HUES64 (cell line): ENCODE measurements around the gene PRKACG.

Experiments
- H3K27ac ChIP-seq: 2 replicates; pipeline ENCODE4 v1.7.0; 2013; ENCODE audit warnings: low read depth, low read length, inconsistent platforms
- H3K27me3 ChIP-seq: 2 replicates; pipeline ENCODE4 v1.6.1; 2013; ENCODE audit warnings: mild to moderate bottlenecking, low read length; ENCODE audit not compliant: insufficient read depth
- H3K36me3 ChIP-seq: 2 replicates; pipeline ENCODE4 v1.6.1; 2013; ENCODE audit warnings: mild to moderate bottlenecking, low read length; ENCODE audit not compliant: insufficient read depth
- H3K4me1 ChIP-seq: 2 replicates; pipeline ENCODE4 v1.6.1; 2013; ENCODE audit warnings: mild to moderate bottlenecking, low read length, moderate library complexity; ENCODE audit not compliant: insufficient read depth
- H3K4me3 ChIP-seq: 2 replicates; pipeline ENCODE4 v1.5.1; 2013; ENCODE audit warnings: mild to moderate bottlenecking, low read length, moderate library complexity
- H3K9ac ChIP-seq: 2 replicates; pipeline ENCODE4 v1.6.1; 2013; ENCODE audit warnings: mild to moderate bottlenecking, low read depth, low read length
- H3K9me3 ChIP-seq: 2 replicates; pipeline ENCODE4 v1.6.1; 2013; ENCODE audit warnings: low read depth, low read length; ENCODE audit not compliant: insufficient read depth
- WGBS: fragments of 150-250, 120-280 bp; methylation state at CpG from one replicate; pipeline ENCODE4 v1.1.7; 2013; ENCODE audit warnings: missing lambda C conversion rate; 5-methylcytosine and 5-hydroxymethylcytosine counted together

The PRKACG gene

GRCh38 chr9:68967800-68968199 lies 46.1 kb downstream of the PRKACG start:
- H3K9ac ChIP-seq = no peak overlapping the region
- H3K4me3 ChIP-seq = no peak overlapping the region
- WGBS = 86% methylated on average over 1 of the region's 1 CpG
- no peak overlapping the region for H3K27ac ChIP-seq
- H3K9me3 ChIP-seq = no peaks in the 10 kb centered on the region
- no peaks in the 10 kb centered on the region for H3K27me3 ChIP-seq
- H3K36me3 ChIP-seq = no peaks in the 10 kb centered on the region
- no peaks in the 10 kb centered on the region for H3K4me1 ChIP-seq

GRCh38 chr9:68966496-68966944 lies 47.4 kb downstream of the PRKACG start:
- no peaks in the 10 kb centered on the region for H3K4me1 ChIP-seq
- no peaks in the 10 kb centered on the region for H3K27me3 ChIP-seq
- H3K27ac ChIP-seq = no peak overlapping the region
- no peaks in the 10 kb centered on the region for H3K36me3 ChIP-seq
- no peak overlapping the region for H3K9ac ChIP-seq
- no peak overlapping the region for H3K4me3 ChIP-seq
- 88% methylated on average over 1 of the region's 1 CpG for WGBS
- no peaks in the 10 kb centered on the region for H3K9me3 ChIP-seq

- Histone ChIP-seq H3K9me3 (no peaks in the 10 kb centered on the region), H3K4me3 (no peak overlapping the region), H3K4me1 (no peaks in the 10 kb centered on the region), H3K27me3 (no peaks in the 10 kb centered on the region), H3K36me3 (no peaks in the 10 kb centered on the region), H3K9ac (no peak overlapping the region), H3K27ac (no peak overlapping the region)
- WGBS = 97% methylated on average over 3 of the region's 3 CpGs
Observed at GRCh38 chr9:68964765-68965164, 49.1 kb downstream of the PRKACG start.

GRCh38 chr9:68964102-68964541 lies 49.8 kb downstream of the PRKACG start:
- H3K4me1 ChIP-seq = no peaks in the 10 kb centered on the region
- no peaks in the 10 kb centered on the region for H3K36me3 ChIP-seq
- H3K27ac ChIP-seq = no peak overlapping the region
- H3K27me3 ChIP-seq = no peaks in the 10 kb centered on the region
- H3K9me3 ChIP-seq = no peaks in the 10 kb centered on the region
- 91% methylated on average over 2 of the region's 3 CpGs for WGBS
- H3K9ac ChIP-seq = no peak overlapping the region
- no peak overlapping the region for H3K4me3 ChIP-seq

GRCh38 chr9:68963416-68963815 lies 50.5 kb downstream of the PRKACG start:
- no peaks in the 10 kb centered on the region for H3K9me3 ChIP-seq
- no peaks in the 10 kb centered on the region for H3K4me1 ChIP-seq
- no peak overlapping the region for H3K27ac ChIP-seq
- H3K27me3 ChIP-seq = no peaks in the 10 kb centered on the region
- H3K4me3 ChIP-seq = no peak overlapping the region
- 91% methylated on average over 3 of the region's 3 CpGs for WGBS
- H3K36me3 ChIP-seq = no peaks in the 10 kb centered on the region
- no peak overlapping the region for H3K9ac ChIP-seq
